Nephron progenitor cell (in vitro differentiated cells): ENCODE measurements around the gene ITGB6.
"Not testable (repeated sequence)": the region's sequence is repeated elsewhere in the genome, so short reads cannot be mapped to it uniquely, and the experiment has no call there.

ENCODE experiments used
- DNase-seq: peaks from one replicate; pipeline ENCODE4 v3.0.0; 2021
- H3K27ac Mint-ChIP-seq: 2 replicates; pipeline ENCODE4 v1.8.0; 2021; ENCODE audit warnings: mild to moderate bottlenecking, moderate library complexity, mixed read lengths
- H3K27me3 Mint-ChIP-seq: 2 replicates; pipeline ENCODE4 v1.8.0; 2021; ENCODE audit warnings: mild to moderate bottlenecking, low read depth, mixed read lengths; ENCODE audit not compliant: poor library complexity
- H3K36me3 Mint-ChIP-seq: 2 replicates; pipeline ENCODE4 v1.8.0; 2021; ENCODE audit warnings: low read depth, mixed read lengths
- H3K4me1 Mint-ChIP-seq: 2 replicates; pipeline ENCODE4 v1.8.0; 2021; ENCODE audit warnings: mixed read lengths
- H3K4me3 Mint-ChIP-seq: 2 replicates; pipeline ENCODE4 v1.8.0; 2021; ENCODE audit warnings: mild to moderate bottlenecking, moderate library complexity, mixed read lengths
- H3K9me3 Mint-ChIP-seq: 2 replicates; pipeline ENCODE4 v1.8.0; 2021; ENCODE audit warnings: mild to moderate bottlenecking, moderate library complexity, mixed read lengths
- CTCF ChIP-seq: fragments of 200-600 bp; sonication (generic); IDR thresholded peaks from 2 replicates; pipeline ENCODE4 v1.5.0; 2021; ENCODE audit warnings: antibody characterized with exemption

ITGB6 gene

DNA sequence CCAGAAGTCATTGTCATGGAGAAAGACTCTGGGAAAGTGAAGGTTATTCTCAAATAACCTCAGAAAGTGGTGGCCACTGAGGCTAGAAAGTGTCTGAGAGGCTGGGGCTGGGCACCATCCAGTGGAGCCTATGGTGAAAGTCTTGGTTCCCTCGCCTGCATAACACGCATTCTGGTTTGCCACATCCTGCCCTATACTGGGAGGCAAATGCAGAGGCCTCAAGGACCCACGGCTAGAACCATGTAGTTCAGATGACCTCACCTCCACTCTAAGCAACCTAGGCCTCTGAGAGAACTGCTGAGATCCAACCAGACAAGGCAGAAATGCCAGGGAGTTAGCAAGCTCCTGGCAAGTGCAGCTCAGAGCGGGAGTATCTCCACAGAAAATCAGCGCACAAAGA lies 5.1 kb downstream of the ITGB6 start:
- H3K4me1 Mint-ChIP-seq = peaks cover 4% of the 10 kb centered on the region
- no peak for TF ChIP-seq CTCF
- H3K27me3 Mint-ChIP-seq = no peaks in the 10 kb centered on the region
- no peaks in the 10 kb centered on the region for H3K36me3 Mint-ChIP-seq
- H3K27ac Mint-ChIP-seq = peak overlapping the region; percentile 25
- no peak overlapping the region for H3K4me3 Mint-ChIP-seq
- H3K9me3 Mint-ChIP-seq = peaks cover 5% of the 10 kb centered on the region
- DNase-seq = no peak

- Mint-ChIP-seq H3K36me3 (no peaks in the 10 kb centered on the region), H3K27me3 (no peaks in the 10 kb centered on the region)
- no peak for TF ChIP-seq CTCF
These were observed 5.7 kb downstream of the ITGB6 start for GRCh38 chr2:160194351-160194750.

GRCh38 chr2:160181146-160181836 lies 18.8 kb downstream of the ITGB6 start:
- peak; percentile 15 for DNase-seq
- H3K27ac Mint-ChIP-seq = peak overlapping the region; percentile 80
- peaks cover 57% of the 10 kb centered on the region for H3K9me3 Mint-ChIP-seq
- peaks cover 37% of the 10 kb centered on the region for H3K36me3 Mint-ChIP-seq
- not testable (repeated sequence) for H3K4me3 Mint-ChIP-seq, H3K27me3 Mint-ChIP-seq
- peaks cover 15% of the 10 kb centered on the region for H3K4me1 Mint-ChIP-seq

More at GRCh38 chr2:160194351-160194750, 5.7 kb downstream of the ITGB6 start:
- H3K4me3 Mint-ChIP-seq = no peak overlapping the region
- H3K9me3 Mint-ChIP-seq = peaks cover 5% of the 10 kb centered on the region
- no peaks in the 10 kb centered on the region for H3K4me1 Mint-ChIP-seq
- DNase-seq = no peak
- no peak overlapping the region for H3K27ac Mint-ChIP-seq

DNA sequence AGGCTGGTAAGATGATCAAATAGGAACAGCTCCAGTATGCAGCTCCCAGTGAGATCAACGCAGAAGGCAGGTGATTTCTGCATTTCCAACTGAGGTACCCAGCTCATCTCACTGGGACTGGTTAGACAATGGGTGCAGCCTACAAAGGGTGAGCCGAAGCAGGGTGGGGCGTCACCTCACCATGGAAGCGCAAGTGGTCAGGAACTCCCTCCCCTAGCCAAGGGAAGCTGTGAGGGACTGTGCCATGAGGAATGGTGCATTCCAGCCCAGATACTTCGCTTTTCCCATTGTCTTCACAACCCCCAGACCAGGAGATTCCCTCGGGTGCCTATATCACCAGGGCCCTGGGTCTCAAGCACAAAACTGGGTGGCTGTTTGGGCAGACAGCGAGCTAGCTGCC lies 19.4 kb downstream of the ITGB6 start:
- peaks cover 51% of the 10 kb centered on the region for H3K9me3 Mint-ChIP-seq
- H3K4me3 Mint-ChIP-seq, H3K27me3 Mint-ChIP-seq, DNase-seq: not testable (repeated sequence)
- peaks cover 32% of the 10 kb centered on the region for H3K36me3 Mint-ChIP-seq
- H3K4me1 Mint-ChIP-seq = peaks cover 15% of the 10 kb centered on the region
- peak overlapping the region; percentile 32 for H3K27ac Mint-ChIP-seq

DNA sequence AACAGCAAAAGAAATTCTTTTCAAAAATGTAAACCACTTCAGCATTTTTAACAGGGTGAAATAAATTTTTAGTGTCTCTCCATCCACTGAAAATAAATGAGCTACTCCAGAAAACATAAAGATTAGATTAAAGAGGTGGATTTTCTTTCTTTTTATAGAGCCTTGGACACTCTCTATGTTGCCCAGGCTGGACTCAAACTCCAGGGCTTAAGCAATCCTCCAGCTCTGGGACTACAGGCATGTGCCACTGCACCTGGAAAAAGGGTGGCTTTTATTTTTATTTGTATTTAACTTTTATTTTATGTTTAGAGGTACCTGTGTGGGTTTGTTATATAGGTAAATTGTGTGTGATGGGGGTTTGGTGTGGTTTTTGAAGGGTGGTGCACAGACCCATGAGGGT lies 19.9 kb downstream of the ITGB6 start:
- no peak for DNase-seq
- Mint-ChIP-seq H3K27ac (no peak overlapping the region), H3K27me3 (peaks cover 7% of the 10 kb centered on the region), H3K9me3 (peaks cover 45% of the 10 kb centered on the region), H3K4me3 (no peak overlapping the region), H3K36me3 (peaks cover 27% of the 10 kb centered on the region), H3K4me1 (peaks cover 15% of the 10 kb centered on the region)
- TF ChIP-seq CTCF = no peak

DNA sequence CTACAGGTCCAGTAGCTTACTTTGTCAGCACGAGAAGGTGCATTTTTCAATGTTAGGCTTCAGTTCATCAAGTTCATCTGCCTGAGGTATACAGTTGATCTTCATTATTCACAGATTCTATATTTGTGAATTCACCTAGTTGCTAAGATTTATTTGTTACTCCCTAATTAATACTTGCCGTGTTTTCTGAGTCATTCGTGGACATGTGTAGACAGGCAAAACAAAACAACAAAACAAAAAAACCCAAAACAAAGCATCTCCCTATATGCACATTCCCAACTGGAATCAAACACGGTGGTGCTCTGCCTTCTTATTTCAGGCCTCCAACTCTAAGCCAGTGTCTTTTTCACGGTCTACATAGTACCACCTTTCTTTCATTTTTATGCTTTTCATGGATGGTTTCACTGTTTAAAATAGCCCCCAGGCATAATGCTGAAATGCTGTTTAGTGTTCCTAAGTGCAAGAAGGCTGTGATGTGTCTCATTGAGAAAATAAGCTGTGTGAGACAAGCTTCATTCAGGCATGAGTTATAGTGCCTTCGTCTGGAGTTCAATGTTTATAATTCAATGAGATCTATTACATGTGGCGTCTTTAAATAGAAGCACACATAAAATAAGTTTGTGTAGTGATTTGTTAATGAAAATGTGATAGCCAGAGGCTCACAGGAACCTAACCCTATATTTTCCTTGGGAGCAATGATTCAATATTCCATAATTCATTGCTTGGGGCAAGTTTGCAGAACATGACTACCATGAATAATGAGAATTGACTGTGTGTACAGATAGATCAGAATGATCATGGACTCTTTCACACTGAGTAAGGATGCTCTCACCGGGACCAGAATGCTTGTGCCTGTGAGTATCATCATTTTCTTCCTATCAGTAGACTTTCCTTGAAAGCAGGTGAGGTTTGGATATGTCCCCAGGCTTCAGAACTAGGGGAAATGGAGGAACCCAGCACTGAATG lies 24.6 kb downstream of the ITGB6 start:
- H3K27ac Mint-ChIP-seq = no peak overlapping the region
- H3K9me3 Mint-ChIP-seq = peaks cover 6% of the 10 kb centered on the region
- no peaks in the 10 kb centered on the region for H3K27me3 Mint-ChIP-seq
- H3K36me3 Mint-ChIP-seq = no peaks in the 10 kb centered on the region
- H3K4me1 Mint-ChIP-seq = peaks cover 10% of the 10 kb centered on the region
- no peak overlapping the region for H3K4me3 Mint-ChIP-seq
- no peak for TF ChIP-seq CTCF
- no peak for DNase-seq
